T-helper 17 cell (primary cell): Measurements from ENCODE around the gene TBC1D9. TPM values are rescaled to one million over a fixed set of nuclear protein-coding genes. Genes with fewer than 3 reads are reported as not detected.

Source experiments
- ATAC-seq: fragments of 150-1000 bp; cut with Tn5 transposase; 2 replicates; pipeline ENCODE4 v1.10.0; 2021; ENCODE audit warnings: mild to moderate bottlenecking, moderate library complexity
- DNase-seq, 3 donors: peaks; one replicate each; pipeline versions ENCODE4 v3.0.0 to v3.0.0-alpha.2; 2020 to 2021
- H3K9me3 ChIP-seq: one replicate; pipeline ENCODE4 v1.7.0; 2013; ENCODE audit warnings: low read length, mild to moderate bottlenecking; ENCODE audit not compliant: control insufficient read depth, poor library complexity, severe bottlenecking
- H3K27ac Mint-ChIP-seq: one replicate; pipeline ENCODE4 v1.8.0; 2022; ENCODE audit warnings: mild to moderate bottlenecking, moderate library complexity, mixed read lengths
- H3K27me3 Mint-ChIP-seq: one replicate; pipeline ENCODE4 v1.8.0; 2022; ENCODE audit warnings: mixed read lengths
- H3K36me3 Mint-ChIP-seq: one replicate; pipeline ENCODE4 v1.8.0; 2022; ENCODE audit warnings: low read depth, mixed read lengths
- H3K4me1 Mint-ChIP-seq: one replicate; pipeline ENCODE4 v1.8.0; 2022; ENCODE audit warnings: mild to moderate bottlenecking, mixed read lengths
- H3K4me3 Mint-ChIP-seq: one replicate; pipeline ENCODE4 v1.8.0; 2022; ENCODE audit warnings: mild to moderate bottlenecking, moderate library complexity, mixed read lengths
- total RNA-seq, 4 donors: library from RNA in 2 of 4; stranded (reverse) in 2 of 4; gene quantifications; one replicate each; pipeline ENCODE4 v1.2.3 and lab custom pipeline; 2022 to 2026

Gene TBC1D9
- total RNA-seq, 2 donors from 2014 or later = 0.76 to 3.1 TPM

DNA sequence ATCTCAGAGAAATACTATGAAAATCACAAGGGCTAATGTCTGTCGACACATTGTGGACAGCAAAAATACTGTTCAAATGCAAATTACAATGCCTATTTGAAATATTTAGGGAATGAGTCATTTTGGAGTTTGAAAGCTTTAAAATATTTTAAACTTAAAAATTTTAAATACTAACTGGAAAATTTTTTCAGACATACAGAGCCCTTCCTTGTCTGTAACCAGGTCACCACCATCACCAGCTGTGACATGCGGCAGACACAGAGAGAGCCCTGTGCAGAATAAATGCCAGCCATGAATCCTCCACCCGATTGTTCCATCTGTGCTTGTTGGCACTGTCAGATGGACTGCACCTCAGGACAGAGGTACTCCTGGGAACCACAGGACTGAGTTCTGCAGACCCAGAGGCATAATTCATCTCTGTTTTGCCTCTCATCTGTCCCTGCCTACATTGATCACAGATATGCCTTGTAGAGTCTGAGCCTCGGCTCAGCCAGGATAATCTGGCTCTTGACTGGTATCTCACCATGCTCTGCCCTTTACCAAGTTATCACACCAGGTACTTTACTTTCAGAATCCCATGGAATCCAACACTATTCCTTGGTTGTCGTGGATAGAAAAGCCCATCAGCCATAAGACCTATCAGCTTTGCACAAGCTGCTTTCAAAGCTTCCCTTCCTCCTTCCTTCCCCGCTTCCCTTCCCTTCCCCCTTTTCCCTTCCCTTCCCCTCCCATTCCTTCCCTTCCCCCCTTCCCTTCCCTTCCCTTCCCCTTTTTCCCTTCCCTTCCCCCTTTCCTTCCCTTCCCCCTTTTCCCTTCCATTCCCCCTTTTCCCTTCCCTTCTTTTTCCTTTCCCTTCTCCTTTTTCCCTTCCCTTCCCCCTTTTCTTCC is 67.2 kb downstream of the TBC1D9 start:
- DNase-seq (no peak), ATAC-seq (no peak)
- no peak overlapping the region for H3K27ac Mint-ChIP-seq
- no peaks in the 10 kb centered on the region for H3K9me3 ChIP-seq
- H3K4me1 Mint-ChIP-seq = peaks cover 2% of the 10 kb centered on the region
- H3K36me3 Mint-ChIP-seq = no peaks in the 10 kb centered on the region
- H3K4me3 Mint-ChIP-seq = no peak overlapping the region
- H3K27me3 Mint-ChIP-seq = peaks cover 32% of the 10 kb centered on the region

DNA sequence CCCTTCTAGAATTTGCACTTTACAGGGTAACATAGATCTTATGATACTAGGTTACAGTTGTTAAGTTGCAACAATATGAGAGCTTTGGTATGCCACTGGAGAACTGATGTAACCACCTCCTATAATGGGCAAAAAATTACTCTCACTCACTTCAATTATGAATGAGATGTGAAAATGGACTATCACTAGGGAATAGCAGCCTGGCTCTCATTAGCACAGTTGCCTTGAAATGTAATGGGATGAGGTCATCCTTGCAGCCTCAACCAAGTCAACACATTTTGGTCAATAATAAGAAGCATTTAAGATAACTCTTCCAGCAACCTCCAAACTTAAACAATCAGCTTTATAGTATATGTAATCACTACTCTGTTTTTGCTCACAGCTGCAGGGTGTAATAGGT is 69.4 kb downstream of the TBC1D9 start:
- Mint-ChIP-seq H3K36me3 (no peaks in the 10 kb centered on the region), H3K27ac (no peak overlapping the region), H3K4me3 (no peak overlapping the region), H3K27me3 (peaks cover 36% of the 10 kb centered on the region), H3K4me1 (peaks cover 2% of the 10 kb centered on the region)
- no peak for ATAC-seq
- no peaks in the 10 kb centered on the region for H3K9me3 ChIP-seq
- DNase-seq = no peak

DNA sequence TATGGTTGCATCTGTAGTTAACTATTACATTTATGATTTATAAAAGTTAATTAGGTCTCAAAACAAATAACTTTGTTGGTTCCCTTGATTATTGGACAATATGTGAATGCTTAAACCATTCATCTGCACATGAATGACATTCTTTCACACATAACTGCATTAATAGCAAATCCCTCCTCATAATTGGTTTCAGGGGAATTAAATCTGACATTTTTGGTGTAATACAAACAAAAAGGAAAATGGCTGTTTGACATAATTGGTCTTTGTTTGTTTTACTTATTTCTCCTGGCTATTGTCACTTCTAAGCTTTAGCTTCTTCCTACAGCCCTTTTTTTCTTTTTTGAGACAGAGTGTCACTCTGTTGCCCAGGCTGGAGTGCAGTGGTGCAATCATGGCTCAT is 71.9 kb downstream of the TBC1D9 start:
- peaks cover 2% of the 10 kb centered on the region for H3K4me1 Mint-ChIP-seq
- H3K27ac Mint-ChIP-seq = no peak overlapping the region
- peak overlapping the region; percentile 31 for H3K4me3 Mint-ChIP-seq

DNA sequence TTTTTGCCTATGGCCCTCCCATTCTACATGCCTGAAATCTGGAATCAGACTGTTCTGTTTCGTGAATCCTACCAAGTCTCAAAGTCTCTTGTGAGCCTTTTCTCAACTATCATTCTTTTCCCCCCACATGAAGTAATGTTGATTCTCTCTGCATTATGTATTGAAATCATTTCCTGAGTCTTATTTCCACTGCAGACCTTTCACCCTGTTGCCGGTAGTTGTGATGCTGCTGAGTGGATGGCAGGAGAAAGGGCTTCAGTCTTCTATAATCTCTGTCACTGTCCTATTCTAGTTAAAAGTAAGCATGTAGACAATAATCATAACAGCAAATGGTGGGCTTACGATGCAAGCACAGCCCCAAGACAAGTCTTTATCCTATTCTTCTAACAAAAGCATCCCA is 75.0 kb downstream of the TBC1D9 start:
- no peaks in the 10 kb centered on the region for H3K9me3 ChIP-seq
- Mint-ChIP-seq H3K27ac (no peak overlapping the region), H3K4me1 (no peaks in the 10 kb centered on the region), H3K27me3 (peaks cover 36% of the 10 kb centered on the region), H3K4me3 (no peak overlapping the region), H3K36me3 (no peaks in the 10 kb centered on the region)
- no peak for DNase-seq
- ATAC-seq = no peak

More for the DNA sequence above, 71.9 kb downstream of the TBC1D9 start:
- no peak for DNase-seq
- H3K27me3 Mint-ChIP-seq = peaks cover 47% of the 10 kb centered on the region
- no peaks in the 10 kb centered on the region for H3K9me3 ChIP-seq
- ATAC-seq = no peak
- H3K36me3 Mint-ChIP-seq = no peaks in the 10 kb centered on the region

DNA sequence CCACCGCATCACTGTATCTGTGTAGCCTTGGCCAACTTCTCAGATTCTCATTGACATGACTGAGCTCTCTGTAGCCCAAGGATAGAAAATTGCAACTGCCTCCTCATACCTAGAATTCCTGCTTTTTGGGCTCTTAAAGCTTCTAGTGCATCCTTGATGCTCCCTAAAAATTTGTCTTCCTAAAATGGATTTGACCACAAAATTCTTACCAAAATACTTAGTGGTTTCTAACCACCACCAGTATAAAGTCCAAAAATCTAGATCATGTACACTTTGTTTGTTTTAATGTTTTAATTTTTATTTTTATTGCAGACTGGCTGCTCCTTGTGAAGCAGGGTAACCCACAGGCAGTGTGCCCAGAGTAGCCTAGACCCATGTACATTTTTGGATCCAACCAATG is 75.5 kb downstream of the TBC1D9 start:
- H3K27me3 Mint-ChIP-seq = peaks cover 33% of the 10 kb centered on the region
- H3K9me3 ChIP-seq = no peaks in the 10 kb centered on the region
- H3K27ac Mint-ChIP-seq = no peak overlapping the region
- no peak overlapping the region for H3K4me3 Mint-ChIP-seq
- H3K4me1 Mint-ChIP-seq = no peaks in the 10 kb centered on the region
- H3K36me3 Mint-ChIP-seq = no peaks in the 10 kb centered on the region
- ATAC-seq (no peak), DNase-seq (no peak)

DNA sequence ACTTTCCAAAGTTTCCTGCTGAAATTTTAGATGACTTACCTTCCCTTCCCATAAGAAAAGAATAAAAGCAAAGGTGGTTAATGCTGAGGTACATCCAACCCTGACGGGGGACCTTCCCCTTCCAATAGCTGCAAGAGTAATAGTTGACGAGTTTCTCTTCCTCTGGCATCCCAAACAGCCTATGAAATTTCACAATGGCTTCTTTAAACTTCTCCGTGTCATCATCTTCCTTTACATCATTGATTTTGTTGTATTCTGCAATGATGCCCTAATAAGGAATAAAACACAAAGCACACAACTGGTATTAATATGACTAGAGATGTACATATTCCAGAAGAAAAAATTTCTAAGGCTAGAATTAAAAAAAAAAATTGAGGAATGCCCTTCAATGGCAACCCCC is 76.6 kb downstream of the TBC1D9 start:
- DNase-seq (no peak), ATAC-seq (no peak)
- Mint-ChIP-seq H3K27me3 (peaks cover 24% of the 10 kb centered on the region), H3K36me3 (no peaks in the 10 kb centered on the region), H3K4me3 (no peak overlapping the region), H3K4me1 (no peaks in the 10 kb centered on the region), H3K27ac (no peak overlapping the region)
- H3K9me3 ChIP-seq = no peaks in the 10 kb centered on the region

DNA sequence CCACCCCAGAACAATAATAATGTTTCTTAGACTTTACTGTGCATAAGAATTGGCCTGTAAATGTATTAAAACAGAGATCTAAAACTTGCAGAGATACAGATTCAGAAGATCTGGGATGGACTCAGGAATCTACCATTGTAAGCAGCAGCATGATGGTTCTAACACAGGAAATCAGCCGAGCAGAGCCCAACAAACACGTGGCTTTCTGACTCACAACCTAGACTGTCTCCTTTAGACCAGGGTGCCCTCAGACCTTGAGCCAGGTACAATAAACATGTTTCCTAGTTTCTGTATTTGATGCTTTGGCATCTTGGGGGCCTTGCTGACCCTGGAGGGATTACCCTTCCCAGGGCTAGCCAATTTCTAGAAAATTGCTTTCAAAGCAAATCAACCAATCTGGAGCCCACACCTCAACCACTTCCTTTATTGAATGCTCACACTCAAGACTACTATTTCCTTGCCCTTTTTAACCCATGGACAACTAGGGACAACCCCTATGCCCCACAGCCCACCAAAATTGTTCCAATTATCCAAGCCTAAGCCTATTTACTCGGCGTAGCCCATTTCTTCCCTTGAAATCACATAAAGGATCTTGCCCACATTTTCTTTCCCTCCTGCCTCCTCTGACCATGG is 80.5 kb downstream of the TBC1D9 start:
- Mint-ChIP-seq H3K27ac (no peak overlapping the region), H3K4me1 (no peaks in the 10 kb centered on the region), H3K27me3 (peaks cover 32% of the 10 kb centered on the region), H3K36me3 (no peaks in the 10 kb centered on the region), H3K4me3 (no peak overlapping the region)
- DNase-seq = no peak
- no peaks in the 10 kb centered on the region for H3K9me3 ChIP-seq
- ATAC-seq = no peak

DNA sequence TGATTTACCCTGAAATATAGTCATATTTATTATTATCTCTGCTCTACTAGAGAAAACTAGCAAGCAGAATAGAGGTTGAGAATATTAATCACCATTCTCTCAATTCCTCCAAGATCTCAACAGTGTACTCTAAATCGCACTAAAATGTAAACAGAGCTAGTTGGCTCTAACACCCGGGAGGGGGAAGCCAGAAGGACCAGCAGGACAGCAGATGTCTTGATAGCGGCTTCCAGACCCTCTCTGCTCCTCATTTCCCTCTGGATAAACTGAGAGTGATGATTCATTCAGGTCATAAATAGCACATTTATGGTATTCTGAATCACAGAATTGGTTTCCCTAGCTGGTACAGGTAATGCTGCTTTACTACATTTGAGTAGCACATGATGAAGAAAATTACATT is 82.5 kb downstream of the TBC1D9 start:
- DNase-seq = no peak
- Mint-ChIP-seq H3K4me3 (no peak overlapping the region), H3K27ac (peak overlapping the region; percentile 32), H3K4me1 (no peaks in the 10 kb centered on the region), H3K27me3 (peaks cover 28% of the 10 kb centered on the region), H3K36me3 (no peaks in the 10 kb centered on the region)
- H3K9me3 ChIP-seq = no peaks in the 10 kb centered on the region
- ATAC-seq = no peak

DNA sequence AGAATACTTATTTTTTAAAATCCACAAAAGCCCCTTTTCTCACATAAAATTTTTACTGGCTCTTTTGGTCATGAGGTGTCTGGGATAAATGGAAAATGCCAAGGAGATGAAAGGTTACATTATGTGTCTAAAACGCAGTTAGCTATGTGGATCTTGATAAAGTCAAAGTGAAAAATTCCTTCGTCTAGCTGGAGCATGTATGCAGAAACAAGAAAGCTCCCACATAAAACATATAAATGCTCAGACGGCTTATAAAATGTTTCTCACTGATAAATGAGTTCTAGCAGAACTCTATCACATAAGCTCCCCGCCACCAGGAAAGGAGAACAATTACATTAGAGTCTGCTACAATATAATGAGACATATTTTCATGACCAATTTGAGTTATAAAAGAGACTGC is 83.8 kb downstream of the TBC1D9 start:
- ATAC-seq (no peak), DNase-seq (no peak)
- no peaks in the 10 kb centered on the region for H3K36me3 Mint-ChIP-seq
- no peak overlapping the region for H3K27ac Mint-ChIP-seq
- no peaks in the 10 kb centered on the region for H3K4me1 Mint-ChIP-seq
- peaks cover 29% of the 10 kb centered on the region for H3K27me3 Mint-ChIP-seq
- no peak overlapping the region for H3K4me3 Mint-ChIP-seq
- H3K9me3 ChIP-seq = no peaks in the 10 kb centered on the region

DNA sequence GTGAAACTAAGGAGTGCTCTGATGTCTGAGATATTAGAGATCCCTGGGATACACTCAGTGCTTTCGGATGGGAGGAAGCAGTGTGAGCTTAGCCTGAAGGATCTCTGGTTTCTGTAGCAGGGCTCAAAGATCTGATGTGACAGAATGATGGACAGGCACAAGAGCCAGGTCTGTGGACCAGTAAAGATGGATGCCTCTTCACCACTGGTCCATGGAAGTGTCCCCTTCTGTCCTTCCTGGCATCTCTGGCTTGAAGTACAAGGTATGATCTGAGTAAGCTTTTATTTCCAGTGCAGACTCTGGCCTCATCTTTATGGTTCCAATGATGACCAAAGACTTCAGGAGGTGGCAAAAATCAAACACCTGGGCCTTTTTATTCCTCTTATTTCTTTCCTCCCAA is 88.1 kb downstream of the TBC1D9 start:
- Mint-ChIP-seq H3K27ac (no peak overlapping the region), H3K27me3 (peaks cover 21% of the 10 kb centered on the region), H3K36me3 (no peaks in the 10 kb centered on the region), H3K4me1 (peaks cover 3% of the 10 kb centered on the region), H3K4me3 (no peak overlapping the region)
- no peak for ATAC-seq
- H3K9me3 ChIP-seq = no peaks in the 10 kb centered on the region
- DNase-seq = no peak

DNA sequence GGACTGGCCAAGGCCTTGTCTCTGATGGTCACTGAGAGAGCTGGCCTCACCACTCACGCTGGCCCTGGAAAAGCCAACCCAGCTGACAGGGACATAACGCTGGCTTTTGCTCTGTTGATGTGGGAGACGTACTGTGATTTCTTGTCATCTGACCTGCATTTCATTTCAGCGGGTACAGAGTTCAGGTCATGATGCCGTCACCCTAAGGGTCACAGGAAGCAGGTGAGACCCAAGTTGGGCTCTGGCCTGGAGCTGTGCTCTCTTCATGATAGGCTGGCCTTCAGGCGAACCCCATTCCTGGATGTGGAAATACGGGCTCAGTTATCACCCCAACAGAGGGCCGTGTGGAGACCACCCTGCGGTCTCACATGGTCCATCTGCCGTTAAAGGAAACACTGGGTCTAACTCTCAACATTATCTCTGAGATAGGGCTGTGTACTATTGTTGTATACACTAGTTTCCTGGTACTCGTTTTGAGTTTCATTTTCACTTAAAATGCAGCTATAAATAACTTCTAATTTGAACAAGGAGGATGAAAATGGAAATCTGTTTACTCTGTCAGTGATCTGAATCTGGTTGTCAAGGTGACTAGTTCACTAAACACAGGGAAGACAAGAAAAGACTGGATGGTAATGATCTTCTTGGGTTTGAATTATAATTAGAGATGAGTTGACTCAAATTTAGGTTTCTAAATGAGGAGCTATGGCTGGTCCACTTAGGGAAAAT is 89.1 kb downstream of the TBC1D9 start:
- peaks cover 13% of the 10 kb centered on the region for H3K27me3 Mint-ChIP-seq
- no peaks in the 10 kb centered on the region for H3K36me3 Mint-ChIP-seq
- H3K4me1 Mint-ChIP-seq = peaks cover 3% of the 10 kb centered on the region
- H3K27ac Mint-ChIP-seq = no peak overlapping the region
- no peak for ATAC-seq
- no peaks in the 10 kb centered on the region for H3K9me3 ChIP-seq
- DNase-seq = no peak
- no peak overlapping the region for H3K4me3 Mint-ChIP-seq

DNA sequence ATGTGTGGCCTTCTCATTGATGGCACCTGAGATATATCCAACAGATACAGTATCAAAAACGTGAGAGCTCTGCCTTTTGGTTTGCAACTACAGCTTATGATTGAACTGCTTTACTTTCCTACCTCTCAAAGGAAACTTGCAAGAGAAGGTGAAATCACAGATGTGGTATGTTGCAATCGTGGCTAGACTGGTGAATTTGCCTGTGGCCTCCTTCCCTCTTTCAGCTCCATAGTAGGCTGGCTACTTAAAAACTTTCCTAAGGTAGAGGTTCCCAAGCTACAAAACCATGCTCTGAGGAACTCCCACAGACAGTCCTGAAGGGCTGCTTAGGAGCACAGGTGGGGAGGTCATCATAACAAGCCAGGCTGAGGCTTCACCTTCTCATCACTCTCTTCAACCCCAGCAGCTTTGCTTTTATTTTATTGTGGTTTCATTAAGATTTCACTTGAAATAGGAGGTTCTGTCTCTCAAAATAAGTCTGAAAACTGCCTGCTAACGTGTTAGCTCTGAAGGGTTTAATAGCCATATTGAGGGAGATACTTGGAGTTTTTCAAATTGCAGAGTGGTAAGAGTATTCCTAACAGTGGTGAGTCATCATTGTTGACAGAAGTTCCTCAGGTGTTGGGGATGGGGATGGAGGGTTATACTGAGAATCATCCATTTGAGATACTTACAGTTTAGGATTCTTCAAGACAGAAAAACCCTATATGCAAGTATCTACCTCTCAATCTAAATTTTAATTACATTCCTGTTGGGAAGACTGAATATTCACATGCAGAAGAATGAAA is 93.9 kb downstream of the TBC1D9 start:
- Mint-ChIP-seq H3K4me1 (peaks cover 2% of the 10 kb centered on the region), H3K27me3 (no peaks in the 10 kb centered on the region), H3K4me3 (no peak overlapping the region), H3K36me3 (no peaks in the 10 kb centered on the region), H3K27ac (no peak overlapping the region)
- DNase-seq = no peak
- no peak for ATAC-seq
- H3K9me3 ChIP-seq = no peaks in the 10 kb centered on the region

DNA sequence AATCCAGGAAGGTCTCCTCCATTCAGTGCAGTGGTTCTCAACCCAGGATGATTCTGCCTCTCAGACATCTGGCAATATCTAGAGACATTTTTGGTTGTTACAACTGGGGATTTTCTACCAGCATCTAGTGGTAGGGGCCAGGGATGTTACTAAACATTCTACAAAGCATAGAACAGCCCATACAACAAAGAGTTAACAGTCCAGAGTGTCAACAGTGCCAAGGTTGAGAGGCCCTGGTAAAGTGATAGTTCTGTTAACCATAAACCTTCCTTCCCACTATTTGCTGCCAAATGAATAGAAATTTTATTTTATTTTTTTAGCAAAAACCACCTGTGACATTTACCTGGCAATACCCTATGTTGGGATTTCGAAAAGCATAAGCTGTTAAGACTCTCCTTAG is 94.6 kb downstream of the TBC1D9 start:
- Mint-ChIP-seq H3K27ac (no peak overlapping the region), H3K4me3 (no peak overlapping the region)
- no peak for ATAC-seq

More for the DNA sequence above, 94.6 kb downstream of the TBC1D9 start:
- no peak for DNase-seq
- Mint-ChIP-seq H3K36me3 (no peaks in the 10 kb centered on the region), H3K27me3 (no peaks in the 10 kb centered on the region), H3K4me1 (no peaks in the 10 kb centered on the region)
- H3K9me3 ChIP-seq = no peaks in the 10 kb centered on the region
